Right cardiac atrium (tissue), 5 donors: ENCODE results near the gene ASNS. TPM values are rescaled to one million over a fixed set of nuclear protein-coding genes. Genes with fewer than 3 reads are reported as not detected.
A peak's percentile ranks its signal among the peaks of the same experiment; 100 is the strongest.
"Not testable (repeated sequence)": the region's sequence is repeated elsewhere in the genome, so short reads cannot be mapped to it uniquely, and the experiment has no call there.

Source experiments
- ATAC-seq, 2 donors: fragments of 200-7000 bp; cut with Tn5 transposase; one replicate each; pipeline versions ENCODE4 v1.8.0 to v1.9.1; 2020; ENCODE audit warnings: moderate library complexity in 2 of 2, mild to moderate bottlenecking in 1 of 2
- DNase-seq, 3 donors: peaks; one replicate each; pipeline ENCODE4 v3.0.0-alpha.2; 2020
- H3K27ac ChIP-seq: one replicate; pipeline ENCODE4 v1.5.1; 2013; ENCODE audit warnings: mild to moderate bottlenecking, low read length, control low read depth, moderate library complexity
- H3K27me3 ChIP-seq: one replicate; pipeline ENCODE4 v1.6.1; 2013; ENCODE audit not compliant: control insufficient read depth, insufficient read depth
- H3K4me1 ChIP-seq: one replicate; pipeline ENCODE4 v1.6.1; 2013; ENCODE audit warnings: low read length; ENCODE audit not compliant: control insufficient read depth, insufficient read depth
- H3K4me3 ChIP-seq: one replicate; pipeline ENCODE4 v1.5.1; 2013; ENCODE audit warnings: low read length, control low read depth
- H3K9me3 ChIP-seq: one replicate; pipeline ENCODE4 v1.6.1; 2013; ENCODE audit warnings: low read length; ENCODE audit not compliant: control insufficient read depth
- WGBS: extraction: QIAGEN DNeasy Blood & Tissue Kit; methylation state at CpG from one replicate; pipeline ENCODE4 v1.1.7; 2013; 5-methylcytosine and 5-hydroxymethylcytosine counted together
- intact Hi-C, 4 donors: fragments of 100-400 bp; cut with DNase I; formaldehyde crosslinking; loops; one replicate each; pipeline versions ENCODE4 v1.11.0 to v1.14.0; 2022 to 2023
- polyA plus RNA-seq: library from polyadenylated mRNA; stranded (reverse); fragments of 200-250 nt; gene quantifications from one replicate; pipeline ENCODE4 v1.2.3, GENCODE V29; 2013
- total RNA-seq, 4 donors: library from RNA; stranded (reverse); fragmentation: NEBNext Ultra II Directional; extraction: Animal tissue kit (Norgen Biotek cat#: 25700); gene quantifications; one replicate each; pipeline ENCODE4 v1.2.1, GENCODE V29; 2021
- donor health status: healthy with polysubstance abuse.
- donor health status: DM: no; HTN: yes; CAD: no.
- donor health status: DM: no; HTN: no; CAD: no.
- donor health status: DM: no; HTN: yes; CAD: no; lungs with severe emphysema.
- donor health status: DM: yes; HTN: yes; CAD: no.

The ASNS gene
- total and polyA plus RNA-seq, 5 donors, result 13.0 to 18.6 (median 15.3) TPM

GRCh38 chr7:97868788-97869187 lies 3.4 kb downstream of the ASNS start:
- ATAC-seq (no peak), DNase-seq (no peak)
- intact Hi-C loops, result no loop called here
- no peaks in the 10 kb centered on the region for H3K4me1 ChIP-seq
- no peaks in the 10 kb centered on the region for H3K27me3 ChIP-seq
- H3K9me3 ChIP-seq, result no peaks in the 10 kb centered on the region
- WGBS, result 85% methylated on average over 10 of the region's 10 CpGs
- no peak overlapping the region for H3K4me3 ChIP-seq
- H3K27ac ChIP-seq, result no peak overlapping the region

- no peaks in the 10 kb centered on the region for H3K9me3 ChIP-seq
- intact Hi-C loops, result no loop called here
- no peaks in the 10 kb centered on the region for H3K4me1 ChIP-seq
- no peak for ATAC-seq
- H3K27ac ChIP-seq, result no peak overlapping the region
- DNase-seq, result no peak
- no peak overlapping the region for H3K4me3 ChIP-seq
- H3K27me3 ChIP-seq, result no peaks in the 10 kb centered on the region
These were observed 3.9 kb downstream of the ASNS start for GRCh38 chr7:97868314-97868713.

GRCh38 chr7:97865104-97865503 lies 7.1 kb downstream of the ASNS start:
- Histone ChIP-seq H3K9me3 (no peaks in the 10 kb centered on the region), H3K4me1 (no peaks in the 10 kb centered on the region), H3K27me3 (no peaks in the 10 kb centered on the region), H3K27ac (no peak overlapping the region), H3K4me3 (no peak overlapping the region)
- intact Hi-C loops, result no loop called here
- ATAC-seq (no peak), DNase-seq (no peak)
- WGBS, result 83% methylated on average over 3 of the region's 3 CpGs

- 94% methylated on average over 4 of the region's 4 CpGs for WGBS
- Histone ChIP-seq H3K4me3 (no peak overlapping the region), H3K27me3 (no peaks in the 10 kb centered on the region), H3K4me1 (no peaks in the 10 kb centered on the region), H3K27ac (no peak overlapping the region), H3K9me3 (no peaks in the 10 kb centered on the region)
- intact Hi-C loops, result no loop called here
- DNase-seq (no peak), ATAC-seq (no peak)
These were observed 12.5 kb downstream of the ASNS start for GRCh38 chr7:97859606-97860204.

- no peak overlapping the region for H3K4me3 ChIP-seq
- DNase-seq, result no peak
- no peaks in the 10 kb centered on the region for H3K4me1 ChIP-seq
- no peak for ATAC-seq
- no peak overlapping the region for H3K27ac ChIP-seq
- no peaks in the 10 kb centered on the region for H3K9me3 ChIP-seq
- H3K27me3 ChIP-seq, result no peaks in the 10 kb centered on the region
- intact Hi-C loops, result no loop called here
- 93% methylated on average over 2 of the region's 2 CpGs for WGBS
These were observed 14.0 kb downstream of the ASNS start for GRCh38 chr7:97858221-97858620.

- WGBS, result 92% methylated on average over 5 of the region's 5 CpGs
These were observed 14.7 kb downstream of the ASNS start for GRCh38 chr7:97857544-97857943.

GRCh38 chr7:97851683-97852082 lies 20.5 kb downstream of the ASNS start:
- WGBS, result 42% methylated on average over 2 of the region's 2 CpGs
- Histone ChIP-seq H3K27me3 (no peaks in the 10 kb centered on the region), H3K4me1 (no peaks in the 10 kb centered on the region), H3K27ac (no peak overlapping the region), H3K9me3 (no peaks in the 10 kb centered on the region), H3K4me3 (no peak overlapping the region)
- peak in 1 of 3 donors; percentile 57 for DNase-seq
- intact Hi-C loops, result no loop called here
- peak; percentile 55 to 71 for ATAC-seq

More at GRCh38 chr7:97857544-97857943, 14.7 kb downstream of the ASNS start:
- Histone ChIP-seq H3K27ac (no peak overlapping the region), H3K27me3 (no peaks in the 10 kb centered on the region), H3K9me3 (no peaks in the 10 kb centered on the region), H3K4me3 (no peak overlapping the region), H3K4me1 (no peaks in the 10 kb centered on the region)
- DNase-seq (no peak), ATAC-seq (no peak)
- intact Hi-C loops, result no loop called here

- DNase-seq, H3K9me3 ChIP-seq, H3K4me3 ChIP-seq, ATAC-seq, H3K27me3 ChIP-seq, intact Hi-C loops, H3K27ac ChIP-seq, H3K4me1 ChIP-seq: not testable (repeated sequence)
- 89% methylated on average over 2 of the region's 4 CpGs for WGBS
These were observed 21.8 kb downstream of the ASNS start for GRCh38 chr7:97850262-97851031.

- no peak for DNase-seq
- Histone ChIP-seq H3K9me3 (no peaks in the 10 kb centered on the region), H3K4me1 (no peaks in the 10 kb centered on the region), H3K4me3 (no peak overlapping the region), H3K27ac (no peak overlapping the region), H3K27me3 (no peaks in the 10 kb centered on the region)
- no peak for ATAC-seq
- intact Hi-C loops, result loop anchor here in 1 of 4 donors (10.0 kb wide), 1 partner anchor 743 kb away; no protein-coding TSS in a partner anchor
- WGBS, result 54% methylated on average over 5 of the region's 5 CpGs
These were observed 24.4 kb downstream of the ASNS start for GRCh38 chr7:97847791-97848190.

GRCh38 chr7:97846945-97847344 lies 25.3 kb downstream of the ASNS start:
- 65% methylated on average over 4 of the region's 4 CpGs for WGBS
- Histone ChIP-seq H3K9me3 (no peaks in the 10 kb centered on the region), H3K27ac (no peak overlapping the region), H3K4me1 (no peaks in the 10 kb centered on the region), H3K4me3 (no peak overlapping the region), H3K27me3 (no peaks in the 10 kb centered on the region)
- intact Hi-C loops, result loop anchor here in 1 of 4 donors (10.0 kb wide), 1 partner anchor 742 kb away; no protein-coding TSS in a partner anchor
- DNase-seq (no peak), ATAC-seq (no peak)

GRCh38 chr7:97845622-97846203 lies 26.5 kb downstream of the ASNS start:
- no peak overlapping the region for H3K27ac ChIP-seq
- no peaks in the 10 kb centered on the region for H3K27me3 ChIP-seq
- no peaks in the 10 kb centered on the region for H3K9me3 ChIP-seq
- H3K4me1 ChIP-seq, result no peaks in the 10 kb centered on the region
- 42% methylated on average over 2 of the region's 2 CpGs for WGBS
- no peak overlapping the region for H3K4me3 ChIP-seq
- DNase-seq, result no peak
- no peak for ATAC-seq
- intact Hi-C loops, result loop anchor here in 1 of 4 donors (10.0 kb wide), 1 partner anchor 741 kb away; no protein-coding TSS in a partner anchor
